Nephron (organoid): Measurements from ENCODE around the gene GALNT18.

Experiments
- H3K27ac Mint-ChIP-seq, 3 experiments: 2 replicates each; pipeline ENCODE4 v1.8.0; 2020; ENCODE audit warnings: mixed read lengths in 3 of 3, mild to moderate bottlenecking in 2 of 3, moderate library complexity in 1 of 3
- H3K27me3 Mint-ChIP-seq: 2 replicates; pipeline ENCODE4 v1.8.0; 2021; ENCODE audit warnings: low read depth, mild to moderate bottlenecking, moderate library complexity, mixed read lengths
- H3K36me3 Mint-ChIP-seq: 2 replicates; pipeline ENCODE4 v1.8.0; 2020; ENCODE audit warnings: low read depth, mixed read lengths
- H3K4me1 Mint-ChIP-seq: 2 replicates; pipeline ENCODE4 v1.8.0; 2020; ENCODE audit warnings: mixed read lengths
- H3K4me3 Mint-ChIP-seq, 3 experiments: 2 replicates each; pipeline ENCODE4 v1.8.0; 2020; ENCODE audit warnings: mild to moderate bottlenecking in 3 of 3, mixed read lengths in 3 of 3, moderate library complexity in 2 of 3
- H3K9me3 Mint-ChIP-seq: 2 replicates; pipeline ENCODE4 v1.8.0; 2020; ENCODE audit warnings: mixed read lengths
- CTCF ChIP-seq, 3 experiments: fragments of 200-600 bp; sonication (generic); IDR thresholded peaks; one replicate each; pipeline ENCODE4 v1.5.0; 2021; ENCODE audit warnings: antibody characterized with exemption in 3 of 3; ENCODE audit not compliant: unreplicated experiment in 3 of 3

GALNT18 gene

GRCh38 chr11:11302565-11302964, 319.2 kb downstream of the GALNT18 start:
- H3K9me3 Mint-ChIP-seq, result no peaks in the 10 kb centered on the region

GRCh38 chr11:11301212-11301611, 320.6 kb downstream of the GALNT18 start:
- no peak for TF ChIP-seq CTCF (IDR thresholded peaks at IDR 0.05; ENCODE audit: unreplicated experiment in 3 of 3)
- Mint-ChIP-seq H3K36me3 (no peaks in the 10 kb centered on the region), H3K4me3 (no peak overlapping the region), H3K27ac (no peak overlapping the region), H3K9me3 (no peaks in the 10 kb centered on the region), H3K4me1 (peaks cover 14% of the 10 kb centered on the region), H3K27me3 (peaks cover 42% of the 10 kb centered on the region)

More at GRCh38 chr11:11302565-11302964, 319.2 kb downstream of the GALNT18 start:
- H3K4me3 Mint-ChIP-seq, result no peak overlapping the region
- no peak for TF ChIP-seq CTCF (IDR thresholded peaks at IDR 0.05; ENCODE audit: unreplicated experiment in 3 of 3)
- H3K27me3 Mint-ChIP-seq, result peaks cover 32% of the 10 kb centered on the region
- no peak overlapping the region for H3K27ac Mint-ChIP-seq
- peaks cover 4% of the 10 kb centered on the region for H3K4me1 Mint-ChIP-seq
- no peaks in the 10 kb centered on the region for H3K36me3 Mint-ChIP-seq

GRCh38 chr11:11297578-11297977, 324.2 kb downstream of the GALNT18 start:
- no peaks in the 10 kb centered on the region for H3K36me3 Mint-ChIP-seq
- no peak overlapping the region for H3K27ac Mint-ChIP-seq
- H3K4me1 Mint-ChIP-seq, result peaks cover 21% of the 10 kb centered on the region
- no peaks in the 10 kb centered on the region for H3K9me3 Mint-ChIP-seq
- peaks cover 47% of the 10 kb centered on the region for H3K27me3 Mint-ChIP-seq
- TF ChIP-seq CTCF (IDR thresholded peaks at IDR 0.05; ENCODE audit: unreplicated experiment in 3 of 3), result no peak
- no peak overlapping the region for H3K4me3 Mint-ChIP-seq

DNA sequence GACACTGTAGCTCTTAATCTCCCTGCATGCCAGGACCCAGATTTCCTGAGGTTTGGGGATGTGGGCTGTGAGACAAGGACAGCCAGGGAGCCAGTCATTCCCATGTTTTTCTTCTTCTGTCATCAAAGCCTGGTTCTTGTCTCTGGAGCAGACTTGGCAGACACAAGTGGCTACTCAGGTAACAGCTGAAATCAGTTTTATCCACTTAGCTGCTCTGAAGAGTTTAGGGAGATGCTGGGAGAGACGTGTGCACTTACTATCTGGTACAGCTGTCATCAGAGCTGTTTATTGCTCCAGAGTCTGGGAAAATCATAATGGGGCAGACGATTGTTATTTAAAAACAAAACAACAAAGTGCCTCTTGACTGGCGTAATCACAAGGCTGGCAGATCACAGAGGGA, 325.4 kb downstream of the GALNT18 start:
- no peak for TF ChIP-seq CTCF (IDR thresholded peaks at IDR 0.05; ENCODE audit: unreplicated experiment in 3 of 3)
- Mint-ChIP-seq H3K4me3 (no peak overlapping the region), H3K27ac (no peak overlapping the region), H3K4me1 (peaks cover 21% of the 10 kb centered on the region), H3K9me3 (no peaks in the 10 kb centered on the region), H3K27me3 (peaks cover 40% of the 10 kb centered on the region), H3K36me3 (no peaks in the 10 kb centered on the region)

- H3K9me3 Mint-ChIP-seq, result no peaks in the 10 kb centered on the region
- no peaks in the 10 kb centered on the region for H3K36me3 Mint-ChIP-seq
- peaks cover 35% of the 10 kb centered on the region for H3K27me3 Mint-ChIP-seq
Measured at GRCh38 chr11:11294551-11294855, 327.3 kb downstream of the GALNT18 start.

More at GRCh38 chr11:11294551-11294855, 327.3 kb downstream of the GALNT18 start:
- H3K27ac Mint-ChIP-seq, result no peak overlapping the region
- peaks cover 21% of the 10 kb centered on the region for H3K4me1 Mint-ChIP-seq
- no peak for TF ChIP-seq CTCF (IDR thresholded peaks at IDR 0.05; ENCODE audit: unreplicated experiment in 3 of 3)
- no peak overlapping the region for H3K4me3 Mint-ChIP-seq
